EL (cell line): ENCODE results near the gene TGFA.
A peak's percentile ranks its signal among the peaks of the same experiment; 100 is the strongest.

ENCODE experiments used
- DNase-seq: peaks from one replicate; pipeline ENCODE4 v3.0.0-alpha.2; 2016

The TGFA gene

DNA sequence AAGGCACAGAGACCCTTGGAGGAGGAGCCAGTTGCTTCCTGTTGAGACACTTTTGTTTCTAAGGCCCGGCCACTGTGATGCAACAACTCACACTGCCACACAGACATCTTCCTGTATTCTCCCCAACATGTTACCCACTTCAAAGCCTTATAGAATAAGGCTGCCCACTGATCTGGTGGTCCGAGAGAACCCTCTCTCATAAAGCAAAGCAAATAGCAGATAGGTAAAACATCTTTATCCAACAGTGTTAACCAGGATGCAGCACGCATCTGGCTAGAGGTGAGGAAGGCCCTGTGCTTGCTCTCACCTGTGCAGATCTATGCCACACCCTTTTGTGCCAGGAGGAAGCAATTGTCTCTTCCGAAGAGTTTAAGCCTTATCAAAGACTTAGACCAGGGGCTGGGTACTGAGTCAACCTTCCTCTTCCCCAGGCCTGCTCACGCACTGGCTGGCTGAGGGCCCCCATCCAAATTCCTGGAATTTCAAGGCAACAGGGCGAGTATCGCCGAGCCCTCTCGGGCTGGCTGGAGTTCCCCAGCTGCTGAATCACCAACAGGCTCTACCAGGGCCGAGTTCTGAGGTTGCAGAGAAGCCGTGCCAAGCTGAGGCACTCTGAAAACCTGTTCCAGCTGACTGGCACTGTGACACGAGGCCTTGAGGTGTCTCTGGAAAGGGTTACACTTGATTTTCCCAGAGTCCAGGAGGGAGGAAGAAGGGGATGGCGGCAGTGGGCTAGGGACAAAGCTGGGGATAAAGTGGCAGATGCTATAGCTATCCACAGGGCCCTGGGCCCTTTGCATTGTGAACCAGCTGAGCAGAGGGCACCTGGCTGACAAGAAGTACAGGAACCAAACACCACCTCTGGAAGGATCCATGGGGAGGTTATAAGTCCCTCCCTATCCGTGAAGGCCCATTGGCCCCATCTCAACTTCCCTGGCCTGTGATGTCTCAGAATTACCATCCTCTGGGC lies 29.3 kb downstream of the TGFA start:
- peak; percentile 95 for DNase-seq

DNA sequence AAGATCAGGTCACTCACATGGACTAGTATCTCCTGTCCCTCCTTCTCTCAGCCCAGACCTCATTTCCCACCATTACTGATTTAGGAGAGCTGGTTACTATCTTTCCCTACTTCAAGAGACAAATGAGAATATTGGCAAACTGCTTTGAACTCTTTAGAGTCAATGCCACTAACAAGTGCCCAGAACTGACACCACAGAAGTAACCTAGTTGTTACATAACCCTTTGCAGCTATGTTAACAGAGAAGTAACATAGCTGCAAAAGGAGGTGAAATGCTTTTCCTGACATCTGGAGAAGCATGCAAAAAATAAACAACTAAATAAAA lies 30.0 kb downstream of the TGFA start:
- DNase-seq = no peak

DNA sequence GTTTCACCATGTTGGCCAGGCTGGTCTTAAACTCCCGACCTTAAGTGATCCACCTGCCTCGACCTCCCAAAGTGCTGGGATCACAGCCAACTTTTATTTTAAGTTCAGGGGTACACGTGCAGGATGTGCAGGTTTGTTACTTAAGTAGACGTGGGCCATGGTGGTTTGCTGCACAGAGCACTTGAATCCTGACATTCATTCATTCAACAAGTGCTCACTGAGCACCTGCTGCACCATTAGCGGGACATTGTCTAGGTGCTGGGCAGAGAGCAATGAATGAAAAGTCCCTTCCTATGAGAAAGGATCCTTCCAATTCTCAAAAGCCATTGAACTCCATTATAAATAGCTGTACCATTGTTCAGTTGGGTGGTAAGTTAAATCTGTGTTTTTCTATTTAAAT lies 31.0 kb downstream of the TGFA start:
- no peak for DNase-seq

- no peak for DNase-seq
Observed at GRCh38 chr2:70520825-70521224, 32.8 kb downstream of the TGFA start.

DNA sequence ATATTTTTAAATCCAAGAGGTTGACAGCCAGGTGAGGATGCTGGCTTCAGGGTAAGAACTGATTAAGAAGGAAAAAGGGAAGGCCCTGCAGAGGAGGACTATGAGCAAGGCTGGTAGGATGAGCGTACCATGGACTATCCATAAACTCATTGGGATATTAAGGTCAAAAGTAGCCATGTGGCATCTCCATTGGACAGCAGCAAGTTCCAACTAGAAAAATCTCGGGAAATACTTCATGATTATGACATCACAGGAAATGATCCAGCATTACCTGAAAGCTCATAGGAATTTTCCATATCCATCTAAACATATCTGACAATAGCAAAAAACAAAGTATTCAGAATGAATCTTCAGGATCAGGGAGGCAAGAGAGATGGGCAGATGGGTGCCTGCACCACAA lies 34.2 kb downstream of the TGFA start:
- DNase-seq = no peak

DNA sequence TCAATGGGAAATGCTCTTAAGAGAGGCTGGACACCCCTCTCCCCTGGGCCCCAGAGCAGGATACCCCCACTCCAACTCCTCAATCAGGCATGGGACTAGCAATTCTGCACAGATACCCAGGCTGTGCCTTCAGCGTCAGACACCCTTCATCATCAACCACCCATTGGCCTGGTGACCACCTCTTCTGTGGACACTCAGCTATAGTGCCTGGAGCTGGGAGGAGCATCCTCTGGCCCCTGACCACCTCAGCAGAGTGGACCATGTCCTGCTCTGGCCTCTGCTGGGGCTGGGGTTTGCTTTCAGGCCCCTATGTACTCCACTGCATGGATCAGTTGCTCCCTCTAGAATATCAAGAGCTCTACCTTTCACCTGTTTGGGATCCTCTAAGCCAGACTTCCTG lies 35.1 kb downstream of the TGFA start:
- DNase-seq = no peak

DNA sequence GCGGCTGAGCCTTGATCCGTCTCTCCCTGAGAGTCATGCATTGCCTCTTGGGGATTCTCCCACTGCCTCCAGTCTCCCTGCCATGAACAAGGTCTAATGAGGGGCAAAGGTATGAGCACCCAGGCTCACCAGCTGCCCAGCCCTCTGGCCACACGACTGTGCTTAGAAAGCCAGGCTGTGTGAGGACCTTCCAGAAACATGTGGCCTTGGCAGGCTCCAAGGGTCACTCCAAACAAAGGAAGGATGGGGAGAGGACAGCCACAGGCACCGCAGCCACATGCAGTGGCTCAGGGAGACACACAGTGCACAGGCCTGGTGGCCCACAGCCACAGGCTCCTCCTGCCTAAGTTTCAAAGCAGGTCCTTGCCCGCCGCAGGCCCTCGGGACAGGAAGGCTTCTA lies 35.8 kb downstream of the TGFA start:
- no peak for DNase-seq

DNA sequence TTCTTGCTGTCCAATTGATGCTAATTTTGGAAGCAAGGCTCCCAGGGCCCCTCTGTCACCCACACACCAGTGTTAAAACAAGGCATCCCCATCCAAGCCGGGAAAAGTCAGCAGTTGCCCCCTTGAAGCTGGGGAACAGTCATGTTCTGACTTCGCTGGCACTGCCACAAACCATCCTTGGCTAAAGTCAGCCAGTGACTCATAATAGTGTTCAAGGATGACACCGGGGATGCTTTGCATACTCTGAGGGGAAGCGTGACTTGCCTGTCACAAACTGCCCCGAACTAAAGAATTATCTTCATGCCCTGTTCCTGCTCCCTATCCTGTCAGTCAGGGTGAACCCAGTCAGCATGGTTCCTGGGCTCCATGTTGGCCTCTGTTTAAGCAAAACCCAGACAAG lies 37.0 kb downstream of the TGFA start:
- peak; percentile 60 for DNase-seq

GRCh38 chr2:70515938-70516337 lies 37.7 kb downstream of the TGFA start:
- DNase-seq = no peak

DNA sequence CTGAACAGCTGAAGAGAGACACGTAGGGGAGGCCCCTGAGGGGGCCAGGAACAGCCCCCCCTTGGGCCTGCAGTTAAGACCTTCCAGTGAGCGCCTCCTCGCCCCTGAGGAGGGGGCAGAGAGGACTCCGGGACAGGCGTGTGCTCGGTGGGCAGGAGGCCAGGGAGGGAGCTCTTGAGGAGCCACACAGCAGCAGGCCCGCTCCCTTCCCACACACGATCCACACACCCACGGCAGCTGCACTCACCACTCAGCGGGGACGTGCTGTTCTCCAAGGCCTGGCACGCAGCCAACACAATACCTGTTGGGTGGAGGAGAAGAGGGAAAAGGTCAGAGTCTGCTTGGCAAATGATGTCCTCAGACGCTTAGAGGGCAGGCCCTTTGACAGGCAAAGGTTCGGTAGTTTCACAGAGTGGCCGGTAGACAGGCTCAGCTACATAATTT lies 39.0 kb downstream of the TGFA start:
- no peak for DNase-seq

DNA sequence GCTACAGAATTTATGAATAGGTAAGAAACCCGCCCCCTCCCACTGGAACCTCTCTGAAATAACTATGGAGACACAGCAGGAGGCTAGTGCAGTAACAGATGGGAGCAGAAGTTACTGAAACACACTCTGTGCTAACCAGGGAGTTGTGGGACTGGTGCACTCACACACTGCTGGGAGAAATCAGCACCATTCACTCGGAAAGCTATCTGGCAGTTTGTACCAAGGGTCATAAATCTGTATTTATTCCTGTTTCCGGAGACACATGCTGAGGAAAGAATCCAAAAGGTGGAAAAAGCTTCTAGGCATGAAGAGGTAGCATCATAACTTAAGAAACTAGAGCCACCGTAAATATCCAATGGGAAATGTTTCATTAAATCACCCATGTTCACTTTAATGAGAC lies 39.9 kb downstream of the TGFA start:
- no peak for DNase-seq

- no peak for DNase-seq
Observed at GRCh38 chr2:70511971-70512729, 41.5 kb downstream of the TGFA start.

GRCh38 chr2:70510313-70510712 lies 43.3 kb downstream of the TGFA start:
- DNase-seq = no peak

GRCh38 chr2:70509565-70509964 lies 44.1 kb downstream of the TGFA start:
- peak; percentile 21 for DNase-seq

DNA sequence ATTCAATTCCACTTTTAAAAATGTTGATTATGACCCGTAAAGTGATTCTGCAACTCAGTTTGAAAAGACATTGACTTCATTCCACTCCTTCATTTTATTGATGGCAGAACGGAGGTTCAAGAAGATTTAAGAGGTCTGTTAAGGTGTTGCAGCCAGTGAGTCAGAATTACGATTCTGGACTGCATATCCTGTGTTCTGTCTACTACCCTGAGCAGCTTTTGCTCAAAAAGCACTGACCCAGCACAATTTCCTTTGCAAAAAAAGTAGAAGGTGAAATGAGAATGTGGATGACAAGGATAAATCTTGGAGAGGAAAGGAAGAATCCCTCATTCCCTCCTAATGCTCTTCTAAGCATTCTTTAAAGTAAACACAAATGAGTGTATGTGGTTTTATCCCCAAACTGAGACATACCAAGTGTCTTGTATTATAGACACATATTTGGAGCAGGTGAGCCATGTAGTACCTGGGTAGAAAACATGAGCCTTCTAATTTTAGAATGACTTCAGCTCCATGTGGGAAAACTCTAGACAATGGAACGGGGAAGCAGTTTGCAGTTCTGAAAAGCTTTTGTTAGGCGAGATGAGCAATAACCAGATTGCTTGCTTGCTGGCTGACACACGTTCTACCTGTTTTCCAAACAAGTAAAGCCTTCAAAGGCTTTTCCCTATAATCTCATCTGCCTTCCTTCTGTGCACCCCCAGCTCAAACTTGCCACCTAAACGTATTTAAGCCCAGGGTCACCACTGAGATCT lies 44.7 kb downstream of the TGFA start:
- no peak for DNase-seq

GRCh38 chr2:70505613-70506391 lies 47.8 kb downstream of the TGFA start:
- DNase-seq = no peak

GRCh38 chr2:70504750-70505149 lies 48.9 kb downstream of the TGFA start:
- DNase-seq = no peak

- no peak for DNase-seq
Observed at GRCh38 chr2:70503896-70504295, 49.7 kb downstream of the TGFA start.

GRCh38 chr2:70501728-70502127 lies 51.9 kb downstream of the TGFA start:
- DNase-seq = no peak

DNA sequence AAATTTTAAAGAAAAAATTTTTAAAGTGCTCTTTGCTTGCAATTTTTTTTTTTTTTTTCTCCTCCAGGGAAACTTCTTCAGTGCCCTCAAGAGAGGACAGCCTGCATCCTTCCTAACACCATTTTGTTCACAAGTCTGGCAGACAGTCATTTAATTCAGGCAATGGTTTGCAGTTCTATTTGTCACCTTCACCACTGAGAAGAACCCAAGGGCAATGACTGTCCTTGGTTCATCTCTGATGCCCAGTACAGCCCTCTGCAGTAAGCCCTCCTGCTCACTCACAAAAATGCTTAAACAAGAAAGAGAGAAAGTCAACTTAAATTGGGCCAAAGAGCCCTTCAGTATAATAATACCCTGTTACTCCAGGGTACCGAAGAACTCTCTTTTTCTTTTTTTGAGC lies 52.4 kb downstream of the TGFA start:
- no peak for DNase-seq

DNA sequence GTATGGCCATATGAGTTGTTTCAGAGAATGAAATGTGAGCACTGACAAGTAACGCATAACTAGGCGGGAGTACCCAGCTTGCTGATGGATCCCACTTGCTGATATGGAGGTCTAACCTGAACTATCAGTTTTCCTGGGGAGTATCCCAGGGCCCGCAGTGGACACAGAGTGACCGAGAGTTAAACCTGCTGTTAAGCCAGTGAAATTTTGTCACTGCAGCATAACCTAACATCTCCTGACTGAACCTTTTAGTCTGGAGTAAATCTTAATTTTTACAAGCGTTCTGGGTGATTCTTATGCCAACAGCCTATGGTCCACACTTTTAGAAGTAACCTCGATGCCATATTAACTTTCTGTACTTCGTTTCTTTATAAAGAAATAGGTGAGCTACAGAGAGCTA lies 54.4 kb downstream of the TGFA start:
- DNase-seq = no peak

DNA sequence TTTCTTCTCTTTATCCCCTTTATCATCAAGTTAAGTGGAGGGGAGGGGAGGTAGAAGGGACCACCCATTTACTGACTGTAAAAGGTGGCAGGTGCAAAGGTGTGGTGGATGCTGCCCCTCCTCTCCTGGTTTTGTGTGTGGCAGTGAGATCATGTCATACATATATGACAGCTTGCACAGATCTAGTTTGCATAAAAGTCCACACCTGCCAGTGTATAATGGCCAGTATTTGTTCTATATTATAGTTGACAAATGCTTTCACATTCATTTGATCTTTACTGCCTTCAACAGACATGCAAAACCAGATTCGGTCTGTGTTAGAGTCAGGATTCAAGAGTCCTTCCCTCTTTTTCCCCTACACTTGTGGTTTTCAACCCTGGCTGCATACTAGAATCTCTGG lies 55.1 kb downstream of the TGFA start:
- DNase-seq = no peak

DNA sequence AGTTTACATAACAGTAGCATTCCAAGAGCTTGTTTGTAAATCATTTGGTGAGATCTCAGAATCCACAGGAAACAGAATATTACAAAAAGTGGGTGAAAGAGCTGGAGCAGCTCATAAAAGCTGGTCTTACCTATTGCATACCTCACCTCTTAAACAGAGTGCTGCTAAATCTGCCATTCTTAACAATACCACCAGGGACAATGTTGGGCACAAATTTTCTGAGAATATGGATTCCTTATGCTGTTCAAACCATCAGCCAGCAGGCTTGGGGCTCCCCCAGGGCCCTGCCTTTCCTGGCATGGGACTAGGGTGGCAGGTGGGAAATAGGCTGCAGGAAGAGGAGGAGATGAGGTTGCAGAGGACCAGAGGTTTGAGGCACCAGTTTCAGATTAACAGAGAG lies 55.6 kb downstream of the TGFA start:
- DNase-seq = peak; percentile 5
